SU-DHL-6 (cell line): ENCODE measurements around the gene SYVN1.

Source experiments
- CTCF ChIP-seq: fragments of 200-600 bp; sonication (generic); IDR thresholded peaks from one replicate; pipeline ENCODE4 v1.5.1; 2017; ENCODE audit warnings: antibody characterized with exemption, mild to moderate bottlenecking, low read length, moderate library complexity; ENCODE audit not compliant: insufficient read depth, poor library complexity, severe bottlenecking
- EZH2phosphoT487 ChIP-seq: fragments of 200-600 bp; sonication (generic), shearing (Covaris generic); conservative IDR thresholded peaks from 2 replicates; pipeline ENCODE4 v1.6.1; 2018; ENCODE audit warnings: mild to moderate bottlenecking, antibody characterized with exemption, low read length, moderate library complexity, mixed read lengths

- TF ChIP-seq CTCF (no peak), EZH2phosphoT487 (no peak)
Observed at GRCh38 chr11:65120831-65121230, 13.5 kb downstream of the SYVN1 start.
